ENCODE measurements around the gene AMPD2. TPM values are rescaled to one million over a fixed set of nuclear protein-coding genes. Genes with fewer than 3 reads are reported as not detected.

Gene AMPD2
- total and polyA plus RNA-seq, 2 of the 8 experiments (the other 6 are each of a cell fraction or from before 2014, with no cell fraction given), result 37.2 to 67.7 TPM

- H3K14ac ChIP-seq (ENCODE audit: insufficient read length), result no peak overlapping the region
- 0 out of 7 replicates have a peak, but pooled peaks cover 0 to 3% (median 0%) of the 10 kb centered on the region in 4 experiments for H3K4me1 ChIP-seq (replicated peaks in 1 of 4; ENCODE audit: control insufficient read depth in 3 of 4, insufficient read depth in 4 of 4, low read length in 3 of 4)
- no peak overlapping the region for H3K23ac ChIP-seq (ENCODE audit: insufficient read length)
- no peak overlapping the region for H3K18ac ChIP-seq (ENCODE audit: extremely low read depth, low read length)
- H3K27me3 ChIP-seq (replicated peaks in 1 of 4; ENCODE audit: control insufficient read depth in 3 of 4, extremely low read depth in 1 of 4, insufficient read depth in 3 of 4, low read length in 3 of 4), result peaks cover 0 to 5% (median 4%) of the 10 kb centered on the region in 4 experiments; a peak in 6 of 7 replicates
- no peak overlapping the region for H2BK15ac ChIP-seq (ENCODE audit: low read length)
- no peak overlapping the region for H2BK5ac ChIP-seq (ENCODE audit: low read depth, low read length)
- H2BK12ac ChIP-seq (ENCODE audit: low read depth, low read length), result no peak overlapping the region
- H3K27ac ChIP-seq (ENCODE audit: low read depth, low read length), result no peak overlapping the region
- H3K9ac ChIP-seq (replicated peaks in 1 of 4; ENCODE audit: extremely low read depth in 1 of 4, low read depth in 3 of 4, low read length in 3 of 4), result no peak overlapping the region
- H3K79me2 ChIP-seq (ENCODE audit: control insufficient read depth in 1 of 2, insufficient read depth in 2 of 2, low read length in 2 of 2), result no peaks in the 10 kb centered on the region
- no peaks in the 10 kb centered on the region for H3K9me3 ChIP-seq (ENCODE audit: insufficient read depth in 2 of 2, low read depth in 1 of 2, low read length in 1 of 2)
- DNase-seq (ENCODE audit: low read depth in 1 of 2, low spot score in 2 of 2), result no peak
- H3K36me3 ChIP-seq (ENCODE audit: control insufficient read depth in 2 of 4, insufficient read depth in 4 of 4, low read length in 3 of 4), result no peaks in the 10 kb centered on the region
- H4K8ac ChIP-seq (ENCODE audit: extremely low read depth, insufficient read depth, low read length), result no peak overlapping the region
- no peak overlapping the region for H3K4ac ChIP-seq (replicated peaks; ENCODE audit: insufficient read length, low read depth, low read length)
- no peak overlapping the region for H3K4me2 ChIP-seq (ENCODE audit: insufficient read depth in 1 of 2, low read depth in 2 of 2, low read length in 2 of 2)
- H2BK120ac ChIP-seq (replicated peaks; ENCODE audit: low read depth, low read length), result no peak overlapping the region
- H3K56ac ChIP-seq (replicated peaks; ENCODE audit: insufficient read length, low read depth, low read length), result no peak overlapping the region
- POLR2A ChIA-PET (ENCODE audit: partially characterized antibody), result interaction anchor here (1.4 to 2.2 kb wide), 2 partner anchors 8 to 10 kb away, joined by 4 to 6 read pairs; no protein-coding TSS in a partner anchor
- H2BK20ac ChIP-seq (ENCODE audit: low read length), result no peak overlapping the region
- H3K79me1 ChIP-seq (ENCODE audit: low read depth, low read length), result no peaks in the 10 kb centered on the region
- H4K91ac ChIP-seq (replicated peaks; ENCODE audit: insufficient read length, low read length), result no peak overlapping the region
- peaks cover 9% of the 10 kb centered on the region for H3K23me2 ChIP-seq (ENCODE audit: low read depth, low read length)
- no peak overlapping the region for H2AK5ac ChIP-seq (ENCODE audit: low read depth, low read length)
- no peak overlapping the region for H2AFZ ChIP-seq (ENCODE audit: low read length)
- no peak for FAIRE-seq
- CTCF ChIA-PET (ENCODE audit: partially characterized antibody), result interaction anchor here (0.6 to 11.8 kb wide), 9 partner anchors 12 to 121 kb away, joined by 3 to 185 read pairs (median 3); partner anchors contain the start of gene GSTM1
- 88% methylated on average over 2 of the region's 2 CpGs; no CpG with 5 or more reads in 1 of the 2 experiments for WGBS, 2 experiments (ENCODE audit: extremely low coverage in 1 of 2, insufficient coverage in 1 of 2, insufficient read length in 1 of 2, insufficient replicate concordance in 2 of 2, low coverage in 1 of 2, low lambda C conversion rate in 2 of 2, missing lambda C conversion rate in 1 of 2)
- no peak overlapping the region for H4K5ac ChIP-seq (ENCODE audit: insufficient read length, low read depth, low read length)
- no peak overlapping the region for H3K4me3 ChIP-seq (ENCODE audit: extremely low read depth in 1 of 4, insufficient read depth in 2 of 4, low read depth in 3 of 4, low read length in 4 of 4)
- no peaks in the 10 kb centered on the region for H4K20me1 ChIP-seq (replicated peaks in 1 of 2; ENCODE audit: control insufficient read depth in 1 of 2, insufficient read depth in 2 of 2, low read length in 2 of 2)
- TF ChIP-seq RXRA (IDR thresholded peaks at IDR 0.05; ENCODE audit: insufficient read depth, low read depth, low read length) (no peak), MAFK (IDR thresholded peaks at IDR 0.05; ENCODE audit: low read depth, low read length) (no peak), CHD1 (IDR thresholded peaks at IDR 0.05; ENCODE audit: low read depth, low read length) (no peak), TAF1 (IDR thresholded peaks at IDR 0.05; ENCODE audit: low read depth, low read length) (no peak), BACH1 (IDR thresholded peaks at IDR 0.05; ENCODE audit: low read length) (no peak), USF2 (IDR thresholded peaks at IDR 0.05; ENCODE audit: low read length) (no peak), ZNF274 (IDR thresholded peaks at IDR 0.05; ENCODE audit: borderline replicate concordance, extremely low read depth, low read length) (no peak), RBBP5 (IDR thresholded peaks at IDR 0.05; ENCODE audit: borderline replicate concordance, low read depth, low read length) (no peak), CEBPB (IDR thresholded peaks at IDR 0.05; ENCODE audit: low read depth, low read length) (no peak), EGR1 (IDR thresholded peaks at IDR 0.05; ENCODE audit: borderline replicate concordance, low read depth, low read length) (no peak), KDM5A (IDR thresholded peaks at IDR 0.05; ENCODE audit: low read length) (no peak), ASH2L (IDR thresholded peaks at IDR 0.05; ENCODE audit: low read length) (no peak), TCF12 (IDR thresholded peaks at IDR 0.05; ENCODE audit: low read depth, low read length) (no peak), E2F6 (IDR thresholded peaks at IDR 0.05) (no peak)
Observed at GRCh38 chr1:109652402-109652801, 32.8 kb downstream of the AMPD2 start.

All from H1 (cell line).